Kidney epithelial cell (primary cell): ENCODE measurements around the gene LMF1. TPM values are rescaled to one million over a fixed set of nuclear protein-coding genes. Genes with fewer than 3 reads are reported as not detected.

ENCODE experiments used
- DNase-seq: peaks from one replicate; pipeline ENCODE4 v3.0.0-alpha.2; 2010; ENCODE audit warnings: low read depth
- H3K27me3 ChIP-seq: 2 replicates; pipeline ENCODE4 v1.6.0; 2011; ENCODE audit warnings: low read length; ENCODE audit not compliant: control insufficient read depth, insufficient read depth
- H3K36me3 ChIP-seq: 2 replicates; pipeline ENCODE4 v1.5.1; 2011; ENCODE audit warnings: low read length; ENCODE audit not compliant: control insufficient read depth, insufficient read depth
- H3K4me3 ChIP-seq: 2 replicates; pipeline ENCODE4 v1.5.1; 2011; ENCODE audit warnings: low read depth, mild to moderate bottlenecking, control low read depth, low read length
- total RNA-seq: library from RNA; depleted of rRNA; stranded (reverse); fragments of >200 nt; gene quantifications from 2 replicates; pipeline ENCODE4 v1.2.3, GENCODE V29; 2015
- TF ChIP-seq, protein P1 (sequence below): IDR thresholded peaks from 2 replicates; pipeline ENCODE4 v1.5.1; 2011; ENCODE audit warnings: mild to moderate bottlenecking, moderate library complexity, low read length, control low read depth, inconsistent platforms; ENCODE audit not compliant: insufficient read depth, poor library complexity, severe bottlenecking

The LMF1 gene
- total RNA-seq, 1 donor from 2014 or later = 26.3 TPM

DNA sequence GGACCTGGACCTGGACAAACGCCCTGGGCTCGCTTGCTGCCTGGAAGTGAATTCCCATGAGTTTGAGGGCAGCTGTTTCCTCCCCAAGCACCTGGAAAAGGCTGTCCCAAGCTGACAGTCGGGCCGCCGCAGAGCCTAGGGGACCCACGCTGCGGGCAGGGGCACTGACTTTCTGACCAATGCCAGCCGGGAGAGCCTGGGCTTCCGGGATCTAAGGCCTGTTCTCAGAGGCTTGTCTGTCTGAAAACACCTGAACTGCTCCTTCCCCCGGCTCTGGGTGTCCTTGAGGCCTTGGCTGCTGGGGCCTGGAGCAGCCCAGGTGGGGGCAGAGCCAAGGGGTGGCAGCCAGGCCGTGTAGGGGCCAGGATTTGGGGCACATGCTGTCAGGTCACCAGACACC lies 72.6 kb downstream of the LMF1 start:
- DNase-seq = no peak
- no peak overlapping the region for H3K4me3 ChIP-seq

DNA sequence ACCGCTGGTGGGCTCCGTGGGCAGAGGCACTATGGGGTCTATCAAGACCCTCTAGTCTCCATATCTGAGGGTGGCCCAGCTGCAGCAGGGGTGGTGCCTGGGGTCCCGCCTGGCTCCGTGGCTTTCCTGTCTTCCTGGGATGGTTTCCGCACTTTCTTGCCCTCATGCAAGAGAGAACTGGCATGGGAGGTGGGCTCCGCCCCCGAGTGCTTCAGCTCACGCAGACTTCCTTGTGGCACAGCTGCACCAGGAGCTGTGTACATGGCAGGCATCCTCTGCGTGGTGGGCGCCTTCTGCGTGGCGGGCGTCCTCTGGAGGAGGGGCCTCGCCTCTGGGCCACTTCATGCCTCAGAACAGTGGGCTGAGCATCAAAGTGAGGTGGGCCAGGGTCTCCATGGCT lies 73.1 kb downstream of the LMF1 start:
- Histone ChIP-seq H3K27me3 (peaks cover 3% of the 10 kb centered on the region), H3K36me3 (no peaks in the 10 kb centered on the region), H3K4me3 (no peak overlapping the region)
- no peak for DNase-seq
- TF ChIP-seq, protein P1, sequence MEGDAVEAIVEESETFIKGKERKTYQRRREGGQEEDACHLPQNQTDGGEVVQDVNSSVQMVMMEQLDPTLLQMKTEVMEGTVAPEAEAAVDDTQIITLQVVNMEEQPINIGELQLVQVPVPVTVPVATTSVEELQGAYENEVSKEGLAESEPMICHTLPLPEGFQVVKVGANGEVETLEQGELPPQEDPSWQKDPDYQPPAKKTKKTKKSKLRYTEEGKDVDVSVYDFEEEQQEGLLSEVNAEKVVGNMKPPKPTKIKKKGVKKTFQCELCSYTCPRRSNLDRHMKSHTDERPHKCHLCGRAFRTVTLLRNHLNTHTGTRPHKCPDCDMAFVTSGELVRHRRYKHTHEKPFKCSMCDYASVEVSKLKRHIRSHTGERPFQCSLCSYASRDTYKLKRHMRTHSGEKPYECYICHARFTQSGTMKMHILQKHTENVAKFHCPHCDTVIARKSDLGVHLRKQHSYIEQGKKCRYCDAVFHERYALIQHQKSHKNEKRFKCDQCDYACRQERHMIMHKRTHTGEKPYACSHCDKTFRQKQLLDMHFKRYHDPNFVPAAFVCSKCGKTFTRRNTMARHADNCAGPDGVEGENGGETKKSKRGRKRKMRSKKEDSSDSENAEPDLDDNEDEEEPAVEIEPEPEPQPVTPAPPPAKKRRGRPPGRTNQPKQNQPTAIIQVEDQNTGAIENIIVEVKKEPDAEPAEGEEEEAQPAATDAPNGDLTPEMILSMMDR = no peak

More for the DNA sequence above, 72.6 kb downstream of the LMF1 start:
- Histone ChIP-seq H3K36me3 (no peaks in the 10 kb centered on the region), H3K27me3 (peaks cover 3% of the 10 kb centered on the region)
- TF ChIP-seq, protein P1 = no peak

DNA sequence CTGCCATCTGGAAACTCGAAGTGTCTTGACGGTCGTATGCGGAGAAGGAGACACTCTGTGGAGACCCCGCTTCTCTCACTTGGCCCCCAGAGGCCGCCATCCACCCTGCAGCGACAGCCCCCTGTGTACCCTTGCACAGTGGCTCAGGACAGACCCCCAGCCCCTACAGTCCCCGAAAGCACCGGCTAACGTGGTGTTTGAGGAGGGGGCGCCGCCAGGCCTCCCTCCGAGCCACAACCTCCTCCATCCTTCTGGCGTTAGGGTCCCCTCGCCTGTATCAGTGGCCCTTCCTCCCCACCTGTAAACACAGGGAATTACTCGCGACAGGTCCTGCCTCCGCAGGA lies 73.6 kb downstream of the LMF1 start:
- Histone ChIP-seq H3K36me3 (no peaks in the 10 kb centered on the region), H3K4me3 (no peak overlapping the region), H3K27me3 (peaks cover 3% of the 10 kb centered on the region)
- TF ChIP-seq, protein P1 = no peak
- DNase-seq = no peak

DNA sequence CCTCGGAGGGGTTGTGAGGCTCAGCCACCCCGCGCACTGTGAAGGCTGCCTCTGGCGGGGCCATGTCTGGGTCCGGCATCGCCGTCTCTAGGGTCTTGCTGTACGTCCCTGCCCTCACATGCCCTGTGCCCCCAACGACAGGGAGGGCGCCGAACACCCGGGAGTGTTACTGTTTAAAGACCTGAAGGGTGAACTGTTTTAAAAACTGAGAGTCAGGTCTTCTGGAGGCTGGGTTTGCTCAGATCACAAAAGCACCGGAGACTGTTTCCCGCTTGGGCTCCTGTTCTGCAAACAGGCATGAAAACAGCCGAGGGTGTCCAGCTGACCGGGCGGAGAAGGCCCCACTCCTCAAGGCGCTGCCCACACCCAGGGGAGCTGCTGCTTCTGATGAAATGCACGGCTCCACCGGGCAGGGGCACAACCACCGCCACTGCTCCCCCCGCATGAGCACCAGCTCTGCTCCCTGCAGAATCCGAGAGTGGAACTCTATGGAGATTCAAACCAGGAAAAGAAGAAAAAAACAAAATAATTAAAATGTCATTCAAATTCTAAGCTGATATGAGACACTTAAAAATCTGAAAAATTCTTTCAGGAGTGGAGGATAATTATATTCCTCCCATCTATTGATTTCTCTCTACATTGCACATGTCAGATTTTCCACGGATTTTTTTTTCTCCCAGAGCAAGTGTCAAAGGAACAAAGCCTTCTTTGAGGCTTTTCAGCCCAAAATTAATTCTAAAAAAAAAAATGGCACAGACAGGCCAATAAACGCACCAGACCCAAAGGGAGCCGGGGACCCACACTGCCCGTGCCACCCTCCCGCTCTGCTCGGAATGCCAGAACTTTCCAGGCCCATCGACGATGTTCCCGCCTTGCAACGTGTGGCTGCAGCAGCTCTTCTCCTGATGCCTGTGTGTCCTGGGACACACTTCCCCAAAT lies 74.3 kb downstream of the LMF1 start:
- no peak for DNase-seq
- H3K36me3 ChIP-seq = no peaks in the 10 kb centered on the region
- no peak overlapping the region for H3K4me3 ChIP-seq
- TF ChIP-seq, protein P1 = no peak
- peaks cover 3% of the 10 kb centered on the region for H3K27me3 ChIP-seq

DNA sequence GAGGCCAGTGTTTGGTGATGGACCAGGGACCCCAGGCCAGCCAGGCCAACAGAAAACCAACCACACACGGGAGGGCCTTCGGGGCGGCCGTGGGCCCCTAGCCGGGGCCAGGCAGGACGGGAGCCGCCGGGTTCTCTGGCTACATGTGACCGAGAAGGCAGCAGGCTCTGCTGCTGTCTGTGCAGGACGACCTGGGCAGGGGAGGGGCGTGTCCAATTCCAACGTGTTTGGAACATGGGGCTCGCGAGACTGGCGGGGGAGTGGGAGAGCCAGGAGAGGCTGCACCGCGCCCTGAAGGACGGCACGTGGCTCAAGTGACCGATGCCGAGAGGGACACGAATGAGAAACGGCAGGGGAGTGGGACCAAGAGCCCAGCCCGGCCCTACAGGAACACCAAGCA lies 75.4 kb downstream of the LMF1 start:
- Histone ChIP-seq H3K36me3 (no peaks in the 10 kb centered on the region), H3K27me3 (peaks cover 3% of the 10 kb centered on the region), H3K4me3 (no peak overlapping the region)
- DNase-seq = no peak
- TF ChIP-seq, protein P1 = no peak
